HG02885 (cell line): ENCODE measurements around the gene JAG2.

ENCODE experiments used
- ATAC-seq: cut with Tn5 transposase; IDR thresholded peaks from one replicate; pipeline ENCODE4 v1.9.1; 2021; ENCODE audit warnings: mild to moderate bottlenecking; ENCODE audit not compliant: unreplicated experiment, poor library complexity

The JAG2 gene

GRCh38 chr14:105168496-105168978 is at the start of gene JAG2:
Gene JAG2, minus strand, starts transcription at chr14:105168776. Its CDS starts 356 bp downstream, at chr14:105168420.
- no peak for ATAC-seq

GRCh38 chr14:105217774-105218173 is 49.2 kb upstream of the JAG2 start:
- no peak for ATAC-seq

GRCh38 chr14:105216490-105217247 is 48.1 kb upstream of the JAG2 start:
- no peak for ATAC-seq

GRCh38 chr14:105215602-105216001 is 47.0 kb upstream of the JAG2 start:
- ATAC-seq: no peak

- ATAC-seq: no peak
Measured at GRCh38 chr14:105214324-105214915, 45.8 kb upstream of the JAG2 start.

- ATAC-seq: no peak
Measured at GRCh38 chr14:105213361-105213760, 44.8 kb upstream of the JAG2 start.

GRCh38 chr14:105212541-105213300 is 44.1 kb upstream of the JAG2 start:
- ATAC-seq: no peak

GRCh38 chr14:105211758-105212089 is 43.1 kb upstream of the JAG2 start:
- no peak for ATAC-seq

GRCh38 chr14:105211086-105211757 is 42.6 kb upstream of the JAG2 start:
- no peak for ATAC-seq

GRCh38 chr14:105210266-105211025 is 41.9 kb upstream of the JAG2 start:
- ATAC-seq: no peak

- no peak for ATAC-seq
Measured at GRCh38 chr14:105209646-105210045, 41.1 kb upstream of the JAG2 start.

- no peak for ATAC-seq
Measured at GRCh38 chr14:105209091-105209490, 40.5 kb upstream of the JAG2 start.

GRCh38 chr14:105208738-105209075 is 40.1 kb upstream of the JAG2 start:
- ATAC-seq: no peak

- no peak for ATAC-seq
Measured at GRCh38 chr14:105207996-105208737, 39.6 kb upstream of the JAG2 start.

GRCh38 chr14:105207460-105207901 is 38.9 kb upstream of the JAG2 start:
- no peak for ATAC-seq

- ATAC-seq: no peak
Measured at GRCh38 chr14:105206873-105207272, 38.3 kb upstream of the JAG2 start.

GRCh38 chr14:105205673-105206208 is 37.2 kb upstream of the JAG2 start:
- ATAC-seq: no peak

- no peak for ATAC-seq
Measured at GRCh38 chr14:105204931-105205672, 36.5 kb upstream of the JAG2 start.
